Measurements from ENCODE around the gene TNIP2.

Gene TNIP2

GRCh38 chr4:2757426-2757825 is 1.3 kb upstream of the TNIP2 start:
- H3K9ac ChIP-seq (ENCODE audit: low read length): no peak overlapping the region
- no peaks in the 10 kb centered on the region for H3K27me3 ChIP-seq (ENCODE audit: control insufficient read depth, insufficient read depth, low read length)
- H3K4me3 ChIP-seq (ENCODE audit: low read length): no peak overlapping the region
- H3K4me1 ChIP-seq (ENCODE audit: control insufficient read depth, insufficient read depth, low read length): peaks cover 54% of the 10 kb centered on the region
- no peaks in the 10 kb centered on the region for H3K9me3 ChIP-seq (ENCODE audit: control insufficient read depth, low read length)
- no peaks in the 10 kb centered on the region for H3K36me3 ChIP-seq (ENCODE audit: control insufficient read depth, insufficient read depth, low read length)

DNA sequence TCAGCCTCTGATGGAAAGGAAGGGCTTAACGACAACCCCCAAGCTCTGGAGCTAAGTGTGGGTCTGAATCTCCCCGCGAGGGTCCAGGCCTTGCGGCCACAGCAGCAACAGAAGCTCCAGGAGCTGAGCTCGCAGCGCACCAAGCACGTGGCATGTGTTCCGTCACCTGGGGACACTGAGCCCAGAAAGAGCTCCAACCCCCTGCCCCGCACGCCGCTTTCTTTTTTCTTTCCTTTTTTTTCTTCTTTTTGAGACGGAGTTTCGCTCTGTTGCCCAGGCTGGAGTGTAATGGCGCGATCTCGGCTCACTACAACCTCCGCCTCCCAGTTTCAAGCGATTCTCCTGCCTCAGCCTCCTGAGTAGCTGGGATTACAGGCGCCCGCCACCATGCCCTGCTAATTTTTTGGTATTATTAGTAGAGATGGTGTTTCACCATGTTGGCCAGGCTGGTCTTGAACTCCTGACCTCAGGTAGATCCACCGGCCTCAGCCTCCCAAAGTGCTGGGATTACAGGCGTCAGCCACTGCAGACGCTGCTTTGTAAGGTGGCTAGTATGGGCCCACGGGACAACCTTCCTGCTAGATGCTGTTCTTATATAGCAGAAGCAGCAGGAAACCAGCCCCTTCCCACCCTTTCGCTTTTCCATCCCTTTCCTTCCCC is 685 bp upstream of the TNIP2 start:
- Histone ChIP-seq H3K27me3 (ENCODE audit: control insufficient read depth, insufficient read depth, low read length) (no peaks in the 10 kb centered on the region), H3K36me3 (ENCODE audit: control insufficient read depth, insufficient read depth, low read length) (no peaks in the 10 kb centered on the region), H3K9me3 (ENCODE audit: control insufficient read depth, low read length) (no peaks in the 10 kb centered on the region), H3K4me3 (ENCODE audit: low read length) (no peak overlapping the region), H3K9ac (ENCODE audit: low read length) (peak overlapping the region; percentile 69), H3K4me1 (ENCODE audit: control insufficient read depth, insufficient read depth, low read length) (peaks cover 50% of the 10 kb centered on the region)

GRCh38 chr4:2754848-2755819 is 1.0 kb downstream of the TNIP2 start:
- Histone ChIP-seq H3K9me3 (ENCODE audit: control insufficient read depth, low read length) (no peaks in the 10 kb centered on the region), H3K9ac (ENCODE audit: low read length) (peak overlapping the region; percentile 76), H3K4me1 (ENCODE audit: control insufficient read depth, insufficient read depth, low read length) (peaks cover 43% of the 10 kb centered on the region), H3K4me3 (ENCODE audit: low read length) (peak overlapping the region; percentile 45), H3K27me3 (ENCODE audit: control insufficient read depth, insufficient read depth, low read length) (no peaks in the 10 kb centered on the region), H3K36me3 (ENCODE audit: control insufficient read depth, insufficient read depth, low read length) (no peaks in the 10 kb centered on the region)

DNA sequence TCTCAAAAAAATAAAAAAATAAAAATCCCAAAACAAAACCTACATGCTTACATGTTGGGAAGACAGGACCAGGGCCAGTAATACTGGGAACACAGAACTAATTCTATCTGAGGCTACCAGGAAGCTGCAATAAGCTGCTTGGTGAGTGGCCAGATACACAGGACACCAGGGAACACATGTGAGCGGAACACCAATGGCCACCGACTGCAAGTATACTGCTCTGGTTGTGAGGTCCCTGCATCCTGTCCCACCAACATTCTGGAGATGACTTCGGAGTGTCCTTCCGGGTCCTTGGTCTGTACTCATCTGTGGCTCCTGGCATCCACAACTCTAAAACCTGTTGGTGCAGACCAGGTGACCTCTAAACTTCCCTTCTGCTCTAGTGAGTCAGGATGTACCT is 2.7 kb downstream of the TNIP2 start:
- Histone ChIP-seq H3K27me3 (ENCODE audit: control insufficient read depth, insufficient read depth, low read length) (no peaks in the 10 kb centered on the region), H3K4me3 (ENCODE audit: low read length) (no peak overlapping the region), H3K9me3 (ENCODE audit: control insufficient read depth, low read length) (no peaks in the 10 kb centered on the region), H3K9ac (ENCODE audit: low read length) (no peak overlapping the region), H3K4me1 (ENCODE audit: control insufficient read depth, insufficient read depth, low read length) (peaks cover 39% of the 10 kb centered on the region), H3K36me3 (ENCODE audit: control insufficient read depth, insufficient read depth, low read length) (no peaks in the 10 kb centered on the region)

- Histone ChIP-seq H3K4me1 (ENCODE audit: control insufficient read depth, insufficient read depth, low read length) (peaks cover 32% of the 10 kb centered on the region), H3K9me3 (ENCODE audit: control insufficient read depth, low read length) (no peaks in the 10 kb centered on the region), H3K27me3 (ENCODE audit: control insufficient read depth, insufficient read depth, low read length) (no peaks in the 10 kb centered on the region), H3K36me3 (ENCODE audit: control insufficient read depth, insufficient read depth, low read length) (peaks cover 17% of the 10 kb centered on the region), H3K9ac (ENCODE audit: low read length) (no peak overlapping the region), H3K4me3 (ENCODE audit: low read length) (no peak overlapping the region)
Measured at GRCh38 chr4:2750719-2751605, 5.2 kb downstream of the TNIP2 start.

GRCh38 chr4:2746891-2747695 is 9.0 kb downstream of the TNIP2 start:
- Histone ChIP-seq H3K4me1 (ENCODE audit: control insufficient read depth, insufficient read depth, low read length) (peaks cover 32% of the 10 kb centered on the region), H3K9ac (ENCODE audit: low read length) (no peak overlapping the region), H3K9me3 (ENCODE audit: control insufficient read depth, low read length) (no peaks in the 10 kb centered on the region), H3K4me3 (ENCODE audit: low read length) (no peak overlapping the region), H3K36me3 (ENCODE audit: control insufficient read depth, insufficient read depth, low read length) (peaks cover 39% of the 10 kb centered on the region), H3K27me3 (ENCODE audit: control insufficient read depth, insufficient read depth, low read length) (no peaks in the 10 kb centered on the region)

DNA sequence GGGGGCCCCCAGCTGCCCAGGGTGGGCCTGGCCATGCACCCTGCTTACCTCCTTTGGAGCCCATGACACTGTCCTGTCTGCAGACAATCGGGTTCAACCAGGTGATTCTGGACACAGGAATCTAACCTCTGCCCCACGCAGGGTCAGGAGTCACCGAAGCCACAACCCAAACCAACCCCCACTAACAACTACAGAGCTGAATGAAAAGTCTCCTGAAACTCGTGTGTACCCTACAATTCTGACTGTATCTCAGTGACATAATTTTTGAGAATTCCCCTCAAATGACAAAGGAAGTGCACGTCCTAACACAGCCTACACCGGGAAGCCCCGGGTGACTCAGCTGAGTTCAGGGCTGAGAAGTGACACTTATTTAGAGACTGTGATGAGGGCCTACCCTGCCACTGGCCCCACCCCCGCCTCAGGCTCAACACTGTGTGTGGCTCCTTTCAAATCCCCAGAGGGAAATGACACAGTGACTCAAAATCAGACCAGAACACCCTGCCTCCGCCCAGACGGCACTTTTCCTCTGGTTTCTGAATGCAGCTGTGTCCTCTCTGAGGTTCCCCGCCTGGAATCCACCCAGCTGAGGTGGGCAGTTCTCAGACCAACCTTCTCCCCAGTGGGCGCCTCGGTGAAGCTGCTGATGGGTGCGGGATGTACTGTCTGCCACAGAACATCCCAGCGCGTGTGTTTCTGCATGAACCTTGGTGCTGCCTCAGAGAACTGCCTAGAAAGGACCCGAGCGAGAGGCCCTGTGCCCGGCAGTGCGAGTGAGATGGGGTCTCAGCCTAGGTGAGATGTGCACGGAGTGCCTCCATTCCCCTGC is 9.9 kb downstream of the TNIP2 start:
- Histone ChIP-seq H3K4me3 (ENCODE audit: low read length) (no peak overlapping the region), H3K9ac (ENCODE audit: low read length) (no peak overlapping the region), H3K36me3 (ENCODE audit: control insufficient read depth, insufficient read depth, low read length) (peaks cover 39% of the 10 kb centered on the region), H3K9me3 (ENCODE audit: control insufficient read depth, low read length) (no peaks in the 10 kb centered on the region), H3K4me1 (ENCODE audit: control insufficient read depth, insufficient read depth, low read length) (peaks cover 32% of the 10 kb centered on the region), H3K27me3 (ENCODE audit: control insufficient read depth, insufficient read depth, low read length) (no peaks in the 10 kb centered on the region)

DNA sequence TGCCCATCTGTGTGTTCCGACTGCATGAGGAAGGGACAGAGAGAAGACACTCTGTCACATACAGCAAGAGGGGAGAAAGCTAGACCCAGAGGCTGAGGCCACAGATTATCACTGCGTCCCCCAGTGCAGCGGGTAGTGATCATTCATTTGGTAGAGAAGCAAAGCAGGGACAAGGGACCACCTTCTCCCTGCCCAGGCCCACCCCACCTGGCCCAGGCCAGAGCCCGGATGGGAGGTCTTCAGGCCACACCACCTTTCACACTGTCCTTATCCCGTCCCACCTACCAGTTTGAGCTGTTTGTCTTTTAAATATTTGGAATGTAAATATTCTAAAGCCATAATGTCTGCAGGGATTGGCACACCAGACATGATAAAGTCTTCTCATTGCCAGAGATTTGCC is 10.6 kb downstream of the TNIP2 start:
- H3K36me3 ChIP-seq (ENCODE audit: control insufficient read depth, insufficient read depth, low read length): peaks cover 39% of the 10 kb centered on the region

GRCh38 chr4:2744576-2745270 is 11.4 kb downstream of the TNIP2 start:
- H3K27me3 ChIP-seq (ENCODE audit: control insufficient read depth, insufficient read depth, low read length): no peaks in the 10 kb centered on the region
- H3K4me1 ChIP-seq (ENCODE audit: control insufficient read depth, insufficient read depth, low read length): peaks cover 23% of the 10 kb centered on the region
- no peak overlapping the region for H3K4me3 ChIP-seq (ENCODE audit: low read length)
- H3K9me3 ChIP-seq (ENCODE audit: control insufficient read depth, low read length): no peaks in the 10 kb centered on the region
- H3K9ac ChIP-seq (ENCODE audit: low read length): no peak overlapping the region
- peaks cover 39% of the 10 kb centered on the region for H3K36me3 ChIP-seq (ENCODE audit: control insufficient read depth, insufficient read depth, low read length)

More for the DNA sequence above, 10.6 kb downstream of the TNIP2 start:
- no peak overlapping the region for H3K4me3 ChIP-seq (ENCODE audit: low read length)
- H3K9me3 ChIP-seq (ENCODE audit: control insufficient read depth, low read length): no peaks in the 10 kb centered on the region
- H3K27me3 ChIP-seq (ENCODE audit: control insufficient read depth, insufficient read depth, low read length): no peaks in the 10 kb centered on the region
- H3K9ac ChIP-seq (ENCODE audit: low read length): no peak overlapping the region
- H3K4me1 ChIP-seq (ENCODE audit: control insufficient read depth, insufficient read depth, low read length): peaks cover 25% of the 10 kb centered on the region
